DMS114 treated with DMSO at 0.1 percent for 48 hours (cell line): Measurements from ENCODE around the gene CFAP52.
"Not testable (repeated sequence)": the region's sequence is repeated elsewhere in the genome, so short reads cannot be mapped to it uniquely, and the experiment has no call there.

Experiments
- DNase-seq: peaks from one replicate; lab custom pipeline; 2025; ENCODE audit not compliant: unreplicated experiment; lab: John Stamatoyannopoulos, UW

CFAP52 gene

GRCh38 chr17:9568957-9569588 lies 7.4 kb upstream of the CFAP52 start:
- DNase-seq, result no peak

GRCh38 chr17:9571201-9571600 lies 5.2 kb upstream of the CFAP52 start:
- no peak for DNase-seq

- peak; percentile 61 for DNase-seq
These were observed 901 bp upstream of the CFAP52 start, which contains the start of gene STX8 for GRCh38 chr17:9575381-9576101. STX8 (minus strand) TSS chr17:9575820; CDS start chr17:9575808, 12 bp downstream.

- DNase-seq, result no peak
These were observed 899 bp downstream of the CFAP52 start for GRCh38 chr17:9577373-9577709.

GRCh38 chr17:9587969-9588656 lies 11.7 kb downstream of the CFAP52 start:
- no peak for DNase-seq

- DNase-seq, result no peak
These were observed 17.6 kb downstream of the CFAP52 start for GRCh38 chr17:9594065-9594464.

- DNase-seq, result not testable (repeated sequence)
These were observed 21.2 kb downstream of the CFAP52 start for GRCh38 chr17:9597638-9598037.

GRCh38 chr17:9598661-9599060 lies 22.2 kb downstream of the CFAP52 start:
- DNase-seq, result no peak

GRCh38 chr17:9604583-9604982 lies 28.1 kb downstream of the CFAP52 start:
- DNase-seq, result not testable (repeated sequence)

GRCh38 chr17:9606453-9606852 lies 30.0 kb downstream of the CFAP52 start:
- no peak for DNase-seq

GRCh38 chr17:9607058-9607457 lies 30.6 kb downstream of the CFAP52 start:
- not testable (repeated sequence) for DNase-seq

- no peak for DNase-seq
These were observed 35.1 kb downstream of the CFAP52 start for GRCh38 chr17:9611557-9611956.

- no peak for DNase-seq
These were observed 35.6 kb downstream of the CFAP52 start for GRCh38 chr17:9612006-9612405.

- DNase-seq, result no peak
These were observed 39.0 kb downstream of the CFAP52 start for GRCh38 chr17:9615486-9615885.

GRCh38 chr17:9622961-9623360 lies 46.5 kb downstream of the CFAP52 start:
- no peak for DNase-seq

- DNase-seq, result no peak
These were observed 52.1 kb downstream of the CFAP52 start for GRCh38 chr17:9628509-9628908.

GRCh38 chr17:9632741-9633140 lies 56.3 kb downstream of the CFAP52 start:
- no peak for DNase-seq

GRCh38 chr17:9635340-9635739 lies 58.9 kb downstream of the CFAP52 start:
- no peak for DNase-seq

- no peak for DNase-seq
These were observed 60.1 kb downstream of the CFAP52 start for GRCh38 chr17:9636501-9636900.

- not testable (repeated sequence) for DNase-seq
These were observed 63.9 kb downstream of the CFAP52 start for GRCh38 chr17:9640388-9640787.

- no peak for DNase-seq
These were observed 67.2 kb downstream of the CFAP52 start for GRCh38 chr17:9643611-9644010.
